Prostate gland (tissue), 2 donors: ENCODE results near the gene CEMIP. TPM values are rescaled to one million over a fixed set of nuclear protein-coding genes. Genes with fewer than 3 reads are reported as not detected.
A peak's percentile ranks its signal among the peaks of the same experiment; 100 is the strongest.

ENCODE experiments used
- DNase-seq: peaks from one replicate; pipeline ENCODE4 v3.0.0-alpha.2; 2019; ENCODE audit warnings: low spot score
- H3K27ac ChIP-seq, 2 donors: fragments of 200-600 bp; sonication (generic); 2 replicates each; pipeline ENCODE4 v1.5.1; 2017 to 2019
- H3K27me3 ChIP-seq: fragments of 200-600 bp; sonication (generic); replicated peaks from 2 replicates; pipeline ENCODE4 v1.5.1; 2019; ENCODE audit not compliant: insufficient read depth
- H3K36me3 ChIP-seq, 2 donors: fragments of 200-600 bp; sonication (generic); 1 replicate in 1 of 2; 2 replicates in 1 of 2; pipeline versions ENCODE4 v1.5.1 to v1.8.1; 2017 to 2019
- H3K4me1 ChIP-seq: fragments of 200-600 bp; sonication (generic); replicated peaks from 2 replicates; pipeline ENCODE4 v1.5.1; 2019
- H3K4me3 ChIP-seq, 2 donors: fragments of 200-600 bp; sonication (generic); 2 replicates each; pipeline ENCODE4 v1.5.1; 2017 to 2019
- H3K9me3 ChIP-seq: fragments of 200-600 bp; sonication (generic); 2 replicates; pipeline ENCODE4 v1.5.1; 2017
- CTCF ChIP-seq, 4 experiments: fragments of 200-600 bp in 2 of 4; fragments of 450-650 bp in 2 of 4; sonication (generic) in 2 of 4; IDR thresholded peaks; 1 replicate in 3 of 4; 2 replicates in 1 of 4; pipeline ENCODE4 v1.5.1; 2016 to 2019; ENCODE audit warnings: antibody characterized with exemption in 4 of 4, mild to moderate bottlenecking in 2 of 4, moderate library complexity in 2 of 4
- POLR2A ChIP-seq: fragments of 450-650 bp; IDR thresholded peaks from one replicate; pipeline ENCODE4 v1.6.1; 2016; ENCODE audit warnings: antibody characterized with exemption, mild to moderate bottlenecking
- POLR2AphosphoS5 ChIP-seq: sonication (generic); formaldehyde crosslinking; IDR thresholded peaks from one replicate; pipeline ENCODE4 v1.6.1; 2017; ENCODE audit warnings: antibody characterized with exemption
- WGBS: methylation state at CpG from one replicate; pipeline ENCODE4 v1.1.5; 2018; 5-methylcytosine and 5-hydroxymethylcytosine counted together
- intact Hi-C: fragments of 100-400 bp; cut with DNase I; formaldehyde crosslinking; loops from one replicate; pipeline ENCODE4 v1.14.2; 2022
- total RNA-seq, 2 donors: library from RNA; depleted of rRNA; stranded (reverse); fragments of >200 nt; gene quantifications; one replicate each; pipeline ENCODE4 v1.1.0, GENCODE V29; 2016

The CEMIP gene
- total RNA-seq, 2 donors from 2014 or later, result 1.6 to 13.5 TPM

GRCh38 chr15:80776420-80777045 lies 2.6 kb upstream of the CEMIP start:
- Histone ChIP-seq H3K36me3 (no peaks in the 10 kb centered on the region), H3K27ac (peak overlapping the region; percentile 71 to 80), H3K4me1 (peaks cover 6% of the 10 kb centered on the region), H3K4me3 (no peak overlapping the region), H3K9me3 (no peaks in the 10 kb centered on the region), H3K27me3 (no peaks in the 10 kb centered on the region)
- intact Hi-C loops, result loop anchor here (2.0 to 5.0 kb wide), 4 partner anchors 159 to 304 kb away; no protein-coding TSS in a partner anchor
- 37% methylated on average over 5 of the region's 5 CpGs for WGBS
- peak; percentile 58 for TF ChIP-seq POLR2AphosphoS5
- peak; percentile 75 to 91 (median 80) for TF ChIP-seq CTCF (IDR thresholded peaks at IDR 0.05)
- TF ChIP-seq POLR2A, result no peak
- DNase-seq, result peak; percentile 74

- DNase-seq, result peak; percentile 88
- intact Hi-C loops, result loop anchor here (2.0 to 5.0 kb wide), 4 partner anchors 160 to 305 kb away; no protein-coding TSS in a partner anchor
Observed at GRCh38 chr15:80777137-80777536, 2.0 kb upstream of the CEMIP start.

GRCh38 chr15:80777826-80778620 lies 1.1 kb upstream of the CEMIP start:
- intact Hi-C loops, result loop anchor here (2.0 to 5.0 kb wide), 5 partner anchors 161 to 321 kb away; no protein-coding TSS in a partner anchor
- no peaks in the 10 kb centered on the region for H3K9me3 ChIP-seq
- 81% methylated on average over 10 of the region's 10 CpGs for WGBS
- H3K36me3 ChIP-seq, result no peaks in the 10 kb centered on the region
- no peak overlapping the region for H3K4me3 ChIP-seq
- TF ChIP-seq POLR2A (no peak), CTCF (IDR thresholded peaks at IDR 0.05) (no peak), POLR2AphosphoS5 (no peak)
- H3K27ac ChIP-seq, result peak overlapping the region; percentile 71 to 80
- DNase-seq, result no peak
- H3K27me3 ChIP-seq, result no peaks in the 10 kb centered on the region
- peaks cover 6% of the 10 kb centered on the region for H3K4me1 ChIP-seq

More at GRCh38 chr15:80777137-80777536, 2.0 kb upstream of the CEMIP start:
- Histone ChIP-seq H3K27ac (peak overlapping the region; percentile 71 to 80), H3K27me3 (no peaks in the 10 kb centered on the region), H3K9me3 (no peaks in the 10 kb centered on the region), H3K4me3 (no peak overlapping the region), H3K36me3 (no peaks in the 10 kb centered on the region), H3K4me1 (peaks cover 6% of the 10 kb centered on the region)
- no peak for TF ChIP-seq CTCF (IDR thresholded peaks at IDR 0.05)
- peak; percentile 88 for TF ChIP-seq POLR2AphosphoS5
- WGBS, result 37% methylated on average over 8 of the region's 8 CpGs

GRCh38 chr15:80778621-80778963 lies 578 bp upstream of the CEMIP start:
- intact Hi-C loops, result loop anchor here (2.0 to 5.0 kb wide), 4 partner anchors 161 to 322 kb away; no protein-coding TSS in a partner anchor
- WGBS, result 21% methylated on average over 7 of the region's 7 CpGs
- H3K27ac ChIP-seq, result no peak overlapping the region
- H3K4me1 ChIP-seq, result peaks cover 6% of the 10 kb centered on the region
- TF ChIP-seq POLR2A (no peak), CTCF (IDR thresholded peaks at IDR 0.05) (no peak), POLR2AphosphoS5 (no peak)
- no peaks in the 10 kb centered on the region for H3K27me3 ChIP-seq
- no peaks in the 10 kb centered on the region for H3K9me3 ChIP-seq
- no peak for DNase-seq
- peak overlapping the region; percentile 38 to 49 for H3K4me3 ChIP-seq
- H3K36me3 ChIP-seq, result no peaks in the 10 kb centered on the region
